Endothelial cell (in vitro differentiated cells): ENCODE results near the gene NLRP5. TPM values are rescaled to one million over a fixed set of nuclear protein-coding genes. Genes with fewer than 3 reads are reported as not detected.

Experiments used
- DNase-seq: peaks from one replicate; pipeline ENCODE4 v3.0.0; 2021; ENCODE audit warnings: low spot score
- H3K27ac Mint-ChIP-seq: one replicate; pipeline ENCODE4 v1.8.0; 2021; ENCODE audit warnings: mixed read lengths, inconsistent platforms; ENCODE audit not compliant: unreplicated experiment
- H3K27me3 Mint-ChIP-seq: one replicate; pipeline ENCODE4 v1.8.0; 2021; ENCODE audit warnings: mild to moderate bottlenecking, moderate library complexity, mixed read lengths, inconsistent platforms; ENCODE audit not compliant: unreplicated experiment
- H3K36me3 Mint-ChIP-seq: one replicate; pipeline ENCODE4 v1.8.0; 2021; ENCODE audit warnings: mild to moderate bottlenecking, low read depth, mixed read lengths, inconsistent platforms; ENCODE audit not compliant: unreplicated experiment
- H3K4me1 Mint-ChIP-seq: one replicate; pipeline ENCODE4 v1.8.0; 2021; ENCODE audit warnings: mild to moderate bottlenecking, mixed read lengths, inconsistent platforms; ENCODE audit not compliant: unreplicated experiment
- H3K4me3 Mint-ChIP-seq: one replicate; pipeline ENCODE4 v1.8.0; 2021; ENCODE audit warnings: mild to moderate bottlenecking, mixed read lengths, inconsistent platforms; ENCODE audit not compliant: unreplicated experiment
- H3K9me3 Mint-ChIP-seq: one replicate; pipeline ENCODE4 v1.8.0; 2021; ENCODE audit warnings: mixed read lengths, inconsistent platforms; ENCODE audit not compliant: unreplicated experiment
- CTCF ChIP-seq: fragments of 200-600 bp; sonication (generic); IDR thresholded peaks from one replicate; pipeline ENCODE4 v1.5.0; 2021; ENCODE audit warnings: antibody characterized with exemption; ENCODE audit not compliant: unreplicated experiment
- total RNA-seq: library from RNA; stranded (reverse); fragmentation: NEBNext Ultra II Directional; extraction: Animal tissue kit (Norgen Biotek cat#: 25700); gene quantifications from one replicate; pipeline ENCODE4 v1.2.1, GENCODE V29; 2021; ENCODE audit not compliant: unreplicated experiment

NLRP5 gene
- total RNA-seq, 1 donor from 2014 or later: not detected

- TF ChIP-seq CTCF: no peak
- Mint-ChIP-seq H3K27ac (no peak overlapping the region), H3K4me3 (peak overlapping the region; percentile 74), H3K9me3 (no peaks in the 10 kb centered on the region), H3K27me3 (peaks cover 21% of the 10 kb centered on the region), H3K36me3 (peaks cover 13% of the 10 kb centered on the region), H3K4me1 (peaks cover 32% of the 10 kb centered on the region)
- DNase-seq: no peak
These were observed 120.4 kb downstream of the NLRP5 start for GRCh38 chr19:56106993-56107392.

- no peaks in the 10 kb centered on the region for H3K9me3 Mint-ChIP-seq
- H3K27me3 Mint-ChIP-seq: peaks cover 19% of the 10 kb centered on the region
- no peak overlapping the region for H3K27ac Mint-ChIP-seq
- peaks cover 13% of the 10 kb centered on the region for H3K36me3 Mint-ChIP-seq
- DNase-seq: no peak
- H3K4me1 Mint-ChIP-seq: peaks cover 36% of the 10 kb centered on the region
- H3K4me3 Mint-ChIP-seq: no peak overlapping the region
- TF ChIP-seq CTCF: no peak
These were observed 121.2 kb downstream of the NLRP5 start for GRCh38 chr19:56107626-56108351.

GRCh38 chr19:56108447-56109195 lies 122.0 kb downstream of the NLRP5 start:
- no peaks in the 10 kb centered on the region for H3K9me3 Mint-ChIP-seq
- DNase-seq: no peak
- peaks cover 13% of the 10 kb centered on the region for H3K36me3 Mint-ChIP-seq
- peaks cover 20% of the 10 kb centered on the region for H3K27me3 Mint-ChIP-seq
- H3K4me3 Mint-ChIP-seq: peak overlapping the region; percentile 76
- peaks cover 42% of the 10 kb centered on the region for H3K4me1 Mint-ChIP-seq
- TF ChIP-seq CTCF: no peak
- H3K27ac Mint-ChIP-seq: no peak overlapping the region

GRCh38 chr19:56109226-56109625 lies 122.7 kb downstream of the NLRP5 start:
- DNase-seq: no peak
- H3K36me3 Mint-ChIP-seq: peaks cover 13% of the 10 kb centered on the region
- H3K27ac Mint-ChIP-seq: no peak overlapping the region
- no peak overlapping the region for H3K4me3 Mint-ChIP-seq
- no peaks in the 10 kb centered on the region for H3K9me3 Mint-ChIP-seq
- no peak for TF ChIP-seq CTCF
- peaks cover 42% of the 10 kb centered on the region for H3K4me1 Mint-ChIP-seq
- H3K27me3 Mint-ChIP-seq: peaks cover 20% of the 10 kb centered on the region
